HepG2 (cell line): ENCODE data around the gene SYNE3.

ENCODE experiments used
- CBX5 ChIP-seq: sonication (generic); formaldehyde crosslinking; IDR thresholded peaks from 2 replicates; pipeline ENCODE4 v1.4.0; 2020; ENCODE audit warnings: missing genetic modification reagents, borderline replicate concordance
- JUN ChIP-seq: sonication (generic); formaldehyde crosslinking; IDR thresholded peaks from 2 replicates; pipeline ENCODE4 v1.4.0; 2020; ENCODE audit warnings: mild to moderate bottlenecking, missing genetic modification reagents
- POLR2A ChIP-seq, 2 experiments: IDR thresholded peaks; 2 replicates each; pipeline ENCODE4 v1.6.1; 2011; ENCODE audit warnings: low read depth in 2 of 2, low read length in 2 of 2, mild to moderate bottlenecking in 1 of 2, moderate library complexity in 1 of 2; ENCODE audit not compliant: insufficient read depth in 1 of 2
- SRSF9 ChIP-seq: fragments of 200-400 bp; formaldehyde crosslinking; IDR thresholded peaks from 2 replicates; pipeline ENCODE4 v1.6.1; 2018; ENCODE audit warnings: borderline replicate concordance, mild to moderate bottlenecking, low read depth, low read length; ENCODE audit not compliant: insufficient read depth, poor library complexity, severe bottlenecking
- TAF1 ChIP-seq: sonication (generic); formaldehyde crosslinking; IDR thresholded peaks from 2 replicates; pipeline ENCODE4 v1.4.0; 2020; ENCODE audit warnings: missing genetic modification reagents
- ZFP82 ChIP-seq: sonication (generic); formaldehyde crosslinking; IDR thresholded peaks from 2 replicates; pipeline ENCODE4 v1.5.1; 2020; ENCODE audit warnings: mild to moderate bottlenecking, missing genetic modification reagents, borderline replicate concordance
- TF ChIP-seq, protein P1 (sequence below): sonication (generic); formaldehyde crosslinking; IDR thresholded peaks from 2 replicates; pipeline ENCODE4 v1.5.0; 2020; ENCODE audit warnings: mild to moderate bottlenecking, missing genetic modification reagents, moderate library complexity

DNA sequence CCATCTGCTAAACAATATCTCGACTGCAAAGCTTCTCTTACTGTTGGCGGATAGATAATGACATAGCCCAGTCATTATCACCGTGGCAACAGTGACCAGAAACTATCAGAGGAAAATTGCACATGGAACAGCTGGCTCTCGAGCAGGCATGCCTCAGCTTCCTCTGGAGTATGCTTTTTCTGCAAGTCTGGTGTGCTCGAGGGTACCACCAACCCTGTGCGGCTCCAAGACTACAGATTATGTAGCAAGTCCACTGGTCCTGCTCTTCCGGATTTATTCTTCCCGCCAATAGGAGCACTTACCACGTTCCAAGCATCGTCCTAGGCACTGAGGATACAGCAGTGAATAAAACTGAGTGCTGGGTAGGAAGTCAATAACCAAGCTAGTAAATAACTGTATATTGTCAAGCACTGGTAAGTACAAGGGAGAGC is 17.0 kb upstream of the SYNE3 start:
- TF ChIP-seq ZFP82 (CRISPR knock-in tag) (no peak), CBX5 (CRISPR knock-in tag) (no peak), POLR2A (IDR thresholded peaks at IDR 0.05; ENCODE audit: insufficient read depth in 1 of 2, low read depth in 2 of 2, low read length in 2 of 2) (peak in 1 of 2 experiments; percentile 17; a peak in 1 of 4 replicates), SRSF9 (no peak), TAF1 (no peak), JUN (CRISPR knock-in tag) (no peak)
- TF ChIP-seq, protein P1, sequence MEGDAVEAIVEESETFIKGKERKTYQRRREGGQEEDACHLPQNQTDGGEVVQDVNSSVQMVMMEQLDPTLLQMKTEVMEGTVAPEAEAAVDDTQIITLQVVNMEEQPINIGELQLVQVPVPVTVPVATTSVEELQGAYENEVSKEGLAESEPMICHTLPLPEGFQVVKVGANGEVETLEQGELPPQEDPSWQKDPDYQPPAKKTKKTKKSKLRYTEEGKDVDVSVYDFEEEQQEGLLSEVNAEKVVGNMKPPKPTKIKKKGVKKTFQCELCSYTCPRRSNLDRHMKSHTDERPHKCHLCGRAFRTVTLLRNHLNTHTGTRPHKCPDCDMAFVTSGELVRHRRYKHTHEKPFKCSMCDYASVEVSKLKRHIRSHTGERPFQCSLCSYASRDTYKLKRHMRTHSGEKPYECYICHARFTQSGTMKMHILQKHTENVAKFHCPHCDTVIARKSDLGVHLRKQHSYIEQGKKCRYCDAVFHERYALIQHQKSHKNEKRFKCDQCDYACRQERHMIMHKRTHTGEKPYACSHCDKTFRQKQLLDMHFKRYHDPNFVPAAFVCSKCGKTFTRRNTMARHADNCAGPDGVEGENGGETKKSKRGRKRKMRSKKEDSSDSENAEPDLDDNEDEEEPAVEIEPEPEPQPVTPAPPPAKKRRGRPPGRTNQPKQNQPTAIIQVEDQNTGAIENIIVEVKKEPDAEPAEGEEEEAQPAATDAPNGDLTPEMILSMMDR, result no peak
